MM.1S (cell line): ENCODE measurements around the gene CDYL2.

ENCODE experiments used
- DNase-seq: peaks from one replicate; pipeline ENCODE4 v3.0.0-alpha.2; 2015
- H2AFZ ChIP-seq: fragments of 300-600 bp; sonication (generic); 2 replicates; pipeline ENCODE4 v1.6.0; 2016; ENCODE audit warnings: antibody characterized with exemption, low read length
- H3F3A ChIP-seq: fragments of 300-600 bp; sonication (generic); 2 replicates; pipeline ENCODE4 v1.6.1; 2016; ENCODE audit warnings: mild to moderate bottlenecking, antibody characterized with exemption, low read length, moderate library complexity, mixed read lengths; ENCODE audit not compliant: insufficient read depth
- H3K27ac ChIP-seq: fragments of 300-600 bp; sonication (generic); 2 replicates; pipeline ENCODE4 v1.5.1; 2016; ENCODE audit warnings: mild to moderate bottlenecking, low read length
- H3K27me3 ChIP-seq: fragments of 300-600 bp; sonication (generic); replicated peaks from 2 replicates; pipeline ENCODE4 v1.6.0; 2016; ENCODE audit warnings: low read length; ENCODE audit not compliant: insufficient read depth
- H3K36me3 ChIP-seq: fragments of 300-600 bp; sonication (generic); replicated peaks from 2 replicates; pipeline ENCODE4 v1.6.1; 2016; ENCODE audit warnings: mild to moderate bottlenecking, low read length, mixed read lengths; ENCODE audit not compliant: insufficient read depth
- H3K4me1 ChIP-seq: fragments of 300-600 bp; sonication (generic); 2 replicates; pipeline ENCODE4 v1.6.1; 2016; ENCODE audit warnings: low read length, mixed read lengths
- H3K4me2 ChIP-seq: fragments of 300-600 bp; sonication (generic); 2 replicates; pipeline ENCODE4 v1.6.0; 2016; ENCODE audit warnings: low read depth, low read length
- H3K4me3 ChIP-seq: fragments of 300-600 bp; sonication (generic); 2 replicates; pipeline ENCODE4 v1.5.1; 2016; ENCODE audit warnings: low read length, mixed read lengths
- H3K79me2 ChIP-seq: fragments of 300-600 bp; sonication (generic); 2 replicates; pipeline ENCODE4 v1.6.1; 2016; ENCODE audit warnings: mixed run types, low read length, mixed read lengths
- H3K9ac ChIP-seq: fragments of 300-600 bp; sonication (generic); 2 replicates; pipeline ENCODE4 v1.6.1; 2016; ENCODE audit warnings: low read length, mixed read lengths
- H3K9me2 ChIP-seq: fragments of 300-600 bp; sonication (generic); replicated peaks from 2 replicates; pipeline ENCODE4 v1.6.1; 2016; ENCODE audit warnings: mild to moderate bottlenecking, low read length, mixed read lengths; ENCODE audit not compliant: insufficient read depth
- H3K9me3 ChIP-seq: fragments of 300-600 bp; sonication (generic); replicated peaks from 2 replicates; pipeline ENCODE4 v1.6.1; 2016; ENCODE audit warnings: mild to moderate bottlenecking, low read length, mixed read lengths; ENCODE audit not compliant: insufficient read depth
- H4K20me1 ChIP-seq: fragments of 300-600 bp; sonication (generic); 2 replicates; pipeline ENCODE4 v1.6.1; 2016; ENCODE audit warnings: mild to moderate bottlenecking, low read length, moderate library complexity, mixed read lengths; ENCODE audit not compliant: insufficient read depth
- EZH2 ChIP-seq: fragments of 300-600 bp; sonication (generic); optimal IDR thresholded peaks from 2 replicates; pipeline ENCODE3; 2017; ENCODE audit warnings: low read depth, mild to moderate bottlenecking, antibody characterized with exemption, low read length, mixed read lengths
- EZH2phosphoT487 ChIP-seq: fragments of 300-600 bp; sonication (generic); IDR thresholded peaks from 2 replicates; pipeline ENCODE4 v1.6.1; 2018; ENCODE audit warnings: antibody characterized with exemption, low read length
- TF ChIP-seq, protein P1 (sequence below): fragments of 300-600 bp; sonication (generic); IDR thresholded peaks from 2 replicates; pipeline ENCODE4 v1.5.1; 2016; ENCODE audit warnings: antibody characterized with exemption, low read length, mixed read lengths

CDYL2 gene

DNA sequence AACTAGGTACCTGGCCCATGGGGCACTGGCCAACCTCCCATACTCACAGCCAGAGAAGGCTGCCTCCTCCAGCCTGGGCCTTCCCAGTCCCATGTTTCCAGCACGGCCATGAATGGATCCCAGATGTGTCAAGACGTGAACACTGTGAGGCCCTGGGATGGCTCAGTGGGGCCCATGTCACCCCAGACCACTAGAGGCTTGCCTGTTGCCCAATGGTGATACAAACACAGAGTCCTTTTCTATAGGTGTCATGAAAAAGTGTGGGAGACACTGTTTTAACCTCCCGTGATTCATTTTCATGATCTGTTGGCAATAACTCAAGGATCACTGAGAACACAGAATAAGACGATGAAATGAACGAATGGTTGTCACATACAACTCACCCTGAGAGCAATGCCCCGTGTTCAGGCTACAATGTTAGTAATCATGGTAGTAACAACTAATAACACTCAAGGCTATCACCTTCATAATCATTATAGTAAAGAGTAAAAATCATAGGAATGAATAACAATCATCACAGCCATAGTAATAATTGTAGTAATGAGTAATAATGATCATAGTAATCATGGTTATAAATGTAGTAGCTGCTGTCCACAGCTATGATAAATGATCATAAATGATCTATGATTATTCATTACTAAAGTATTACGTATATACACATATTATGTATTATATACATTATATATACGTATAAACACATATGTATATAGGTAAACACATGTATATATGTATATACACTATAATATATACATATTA, 199.6 kb downstream of the CDYL2 start:
- Histone ChIP-seq H3K4me3 (no peak overlapping the region), H3K4me2 (no peak overlapping the region), H3K36me3 (no peaks in the 10 kb centered on the region), H3K27me3 (no peaks in the 10 kb centered on the region), H3K9me2 (no peaks in the 10 kb centered on the region), H3K9ac (no peak overlapping the region), H4K20me1 (no peaks in the 10 kb centered on the region), H3F3A (no peaks in the 10 kb centered on the region), H3K9me3 (no peaks in the 10 kb centered on the region), H3K4me1 (no peaks in the 10 kb centered on the region), H2AFZ (no peak overlapping the region), H3K79me2 (no peaks in the 10 kb centered on the region), H3K27ac (no peak overlapping the region)
- TF ChIP-seq, protein P1, sequence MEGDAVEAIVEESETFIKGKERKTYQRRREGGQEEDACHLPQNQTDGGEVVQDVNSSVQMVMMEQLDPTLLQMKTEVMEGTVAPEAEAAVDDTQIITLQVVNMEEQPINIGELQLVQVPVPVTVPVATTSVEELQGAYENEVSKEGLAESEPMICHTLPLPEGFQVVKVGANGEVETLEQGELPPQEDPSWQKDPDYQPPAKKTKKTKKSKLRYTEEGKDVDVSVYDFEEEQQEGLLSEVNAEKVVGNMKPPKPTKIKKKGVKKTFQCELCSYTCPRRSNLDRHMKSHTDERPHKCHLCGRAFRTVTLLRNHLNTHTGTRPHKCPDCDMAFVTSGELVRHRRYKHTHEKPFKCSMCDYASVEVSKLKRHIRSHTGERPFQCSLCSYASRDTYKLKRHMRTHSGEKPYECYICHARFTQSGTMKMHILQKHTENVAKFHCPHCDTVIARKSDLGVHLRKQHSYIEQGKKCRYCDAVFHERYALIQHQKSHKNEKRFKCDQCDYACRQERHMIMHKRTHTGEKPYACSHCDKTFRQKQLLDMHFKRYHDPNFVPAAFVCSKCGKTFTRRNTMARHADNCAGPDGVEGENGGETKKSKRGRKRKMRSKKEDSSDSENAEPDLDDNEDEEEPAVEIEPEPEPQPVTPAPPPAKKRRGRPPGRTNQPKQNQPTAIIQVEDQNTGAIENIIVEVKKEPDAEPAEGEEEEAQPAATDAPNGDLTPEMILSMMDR, result no peak
- TF ChIP-seq EZH2, result no peak
- TF ChIP-seq EZH2phosphoT487, result no peak
- no peak for DNase-seq

DNA sequence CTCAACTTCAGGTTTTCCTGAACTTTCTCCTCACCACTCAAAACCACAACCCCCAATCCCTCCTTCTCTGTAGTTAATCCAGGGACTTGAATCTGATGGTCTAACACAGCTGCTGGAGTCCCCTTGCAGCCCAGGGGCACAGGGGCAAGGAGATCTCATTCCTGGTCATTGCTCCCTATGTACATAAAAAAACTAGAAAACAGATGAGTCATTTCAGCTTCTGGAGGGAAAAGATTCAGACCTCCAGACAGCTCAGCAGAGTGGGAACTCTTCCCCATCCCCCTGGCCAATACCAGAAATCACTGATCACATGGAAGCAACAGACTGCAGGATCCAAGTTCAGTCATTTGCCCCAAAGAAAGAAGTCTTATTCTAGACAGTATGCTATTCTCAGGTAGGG, 201.5 kb downstream of the CDYL2 start:
- Histone ChIP-seq H3F3A (no peaks in the 10 kb centered on the region), H3K27ac (no peak overlapping the region), H2AFZ (no peak overlapping the region), H3K79me2 (no peaks in the 10 kb centered on the region), H3K4me2 (no peak overlapping the region), H3K27me3 (no peaks in the 10 kb centered on the region), H3K9me3 (no peaks in the 10 kb centered on the region), H3K9ac (no peak overlapping the region), H3K4me3 (no peak overlapping the region), H3K36me3 (no peaks in the 10 kb centered on the region), H3K4me1 (no peaks in the 10 kb centered on the region), H4K20me1 (no peaks in the 10 kb centered on the region), H3K9me2 (no peaks in the 10 kb centered on the region)
- TF ChIP-seq EZH2phosphoT487 (no peak), EZH2 (no peak)
- TF ChIP-seq, protein P1, result no peak
- DNase-seq, result no peak

DNA sequence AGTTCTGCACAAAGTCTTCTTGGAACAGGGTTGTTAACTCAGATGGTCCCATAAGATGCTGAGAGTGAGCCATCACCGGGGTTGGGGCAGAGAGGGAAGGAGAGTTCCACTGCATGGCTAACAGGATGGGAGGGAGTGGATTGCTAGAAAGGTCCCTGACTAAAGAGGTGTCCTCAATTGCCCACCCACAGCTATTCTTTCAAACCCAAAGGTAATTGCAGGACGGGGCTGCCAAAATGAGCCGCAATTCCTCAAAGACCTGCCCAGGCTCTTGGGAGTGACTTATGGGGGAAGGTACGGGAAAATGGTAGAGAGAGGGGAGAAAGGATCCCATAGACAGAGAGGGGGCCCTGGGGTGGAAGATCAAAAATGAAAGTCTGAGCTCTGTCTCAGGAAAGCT, 203.2 kb downstream of the CDYL2 start:
- Histone ChIP-seq H2AFZ (no peak overlapping the region), H3K4me1 (no peaks in the 10 kb centered on the region), H3K27me3 (no peaks in the 10 kb centered on the region), H4K20me1 (no peaks in the 10 kb centered on the region), H3K79me2 (no peaks in the 10 kb centered on the region), H3K4me3 (no peak overlapping the region), H3K9me3 (no peaks in the 10 kb centered on the region), H3F3A (no peaks in the 10 kb centered on the region), H3K36me3 (no peaks in the 10 kb centered on the region), H3K4me2 (no peak overlapping the region), H3K27ac (no peak overlapping the region), H3K9ac (no peak overlapping the region), H3K9me2 (no peaks in the 10 kb centered on the region)
- no peak for DNase-seq
- TF ChIP-seq, protein P1, result no peak
- TF ChIP-seq EZH2, result no peak
- no peak for TF ChIP-seq EZH2phosphoT487
